Measurements from ENCODE around the gene CDKN1B. TPM values are rescaled to one million over a fixed set of nuclear protein-coding genes. Genes with fewer than 3 reads are reported as not detected.
A peak's percentile ranks its signal among the peaks of the same experiment; 100 is the strongest.

CDKN1B gene
- total RNA-seq, 3 donors from 2014 or later: 45.0 to 113 (median 100.0) TPM

DNA sequence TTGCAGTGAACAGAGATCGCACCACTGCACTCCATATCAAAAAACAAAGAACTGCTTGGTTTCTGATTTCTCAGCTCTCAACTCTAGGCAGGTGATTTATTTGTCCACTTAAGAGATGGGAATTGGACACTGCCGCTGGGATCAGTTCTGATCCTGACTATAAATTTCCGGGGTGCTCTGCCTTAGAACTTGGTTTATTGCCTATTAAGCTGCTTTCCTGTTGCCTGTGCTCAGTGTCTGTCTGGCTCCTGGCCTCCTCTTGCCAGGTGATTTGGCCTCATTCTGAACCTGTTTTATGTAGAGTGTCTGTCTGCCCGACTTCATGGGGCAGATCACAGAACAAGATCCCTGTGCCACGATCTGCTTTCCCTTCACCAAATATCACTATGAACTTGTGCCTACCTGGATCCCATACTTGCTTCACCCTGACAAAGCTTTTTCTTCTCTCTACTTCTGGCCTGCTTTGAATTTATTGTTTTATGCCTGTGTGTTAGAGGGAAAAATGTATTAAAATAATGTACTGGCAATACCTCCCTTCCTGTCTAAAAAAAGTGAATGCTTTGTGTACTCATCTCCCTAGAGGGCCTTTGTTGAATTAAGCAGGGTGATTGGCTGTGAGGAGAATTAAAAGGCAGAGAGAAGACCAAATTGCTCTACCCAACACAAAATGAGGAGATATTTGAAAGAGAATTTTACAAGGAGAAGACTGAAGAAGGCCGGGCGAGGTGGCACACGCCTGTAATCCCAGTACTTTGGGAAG, 27.6 kb downstream of the CDKN1B start:
- intact Hi-C loops (cut with DNase I; ENCODE audit: low total_unique reads): loop anchor here (5.0 kb wide), 1 partner anchor 657 kb away; no protein-coding TSS in a partner anchor
- Histone ChIP-seq H3K27me3 (no peaks in the 10 kb centered on the region), H3K36me3 (no peaks in the 10 kb centered on the region), H3K27ac (peak overlapping the region; percentile 49 to 66), H3K9me3 (no peaks in the 10 kb centered on the region), H3K4me1 (no peaks in the 10 kb centered on the region), H3K4me3 (no peak overlapping the region)
- no peak for TF ChIP-seq POLR2AphosphoS5 (IDR thresholded peaks at IDR 0.05)
- no peak for TF ChIP-seq POLR2A (IDR thresholded peaks at IDR 0.05)
- TF ChIP-seq, protein P1, sequence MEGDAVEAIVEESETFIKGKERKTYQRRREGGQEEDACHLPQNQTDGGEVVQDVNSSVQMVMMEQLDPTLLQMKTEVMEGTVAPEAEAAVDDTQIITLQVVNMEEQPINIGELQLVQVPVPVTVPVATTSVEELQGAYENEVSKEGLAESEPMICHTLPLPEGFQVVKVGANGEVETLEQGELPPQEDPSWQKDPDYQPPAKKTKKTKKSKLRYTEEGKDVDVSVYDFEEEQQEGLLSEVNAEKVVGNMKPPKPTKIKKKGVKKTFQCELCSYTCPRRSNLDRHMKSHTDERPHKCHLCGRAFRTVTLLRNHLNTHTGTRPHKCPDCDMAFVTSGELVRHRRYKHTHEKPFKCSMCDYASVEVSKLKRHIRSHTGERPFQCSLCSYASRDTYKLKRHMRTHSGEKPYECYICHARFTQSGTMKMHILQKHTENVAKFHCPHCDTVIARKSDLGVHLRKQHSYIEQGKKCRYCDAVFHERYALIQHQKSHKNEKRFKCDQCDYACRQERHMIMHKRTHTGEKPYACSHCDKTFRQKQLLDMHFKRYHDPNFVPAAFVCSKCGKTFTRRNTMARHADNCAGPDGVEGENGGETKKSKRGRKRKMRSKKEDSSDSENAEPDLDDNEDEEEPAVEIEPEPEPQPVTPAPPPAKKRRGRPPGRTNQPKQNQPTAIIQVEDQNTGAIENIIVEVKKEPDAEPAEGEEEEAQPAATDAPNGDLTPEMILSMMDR (IDR thresholded peaks at IDR 0.05): no peak
- DNase-seq (ENCODE audit: low spot score in 2 of 2): no peak

DNA sequence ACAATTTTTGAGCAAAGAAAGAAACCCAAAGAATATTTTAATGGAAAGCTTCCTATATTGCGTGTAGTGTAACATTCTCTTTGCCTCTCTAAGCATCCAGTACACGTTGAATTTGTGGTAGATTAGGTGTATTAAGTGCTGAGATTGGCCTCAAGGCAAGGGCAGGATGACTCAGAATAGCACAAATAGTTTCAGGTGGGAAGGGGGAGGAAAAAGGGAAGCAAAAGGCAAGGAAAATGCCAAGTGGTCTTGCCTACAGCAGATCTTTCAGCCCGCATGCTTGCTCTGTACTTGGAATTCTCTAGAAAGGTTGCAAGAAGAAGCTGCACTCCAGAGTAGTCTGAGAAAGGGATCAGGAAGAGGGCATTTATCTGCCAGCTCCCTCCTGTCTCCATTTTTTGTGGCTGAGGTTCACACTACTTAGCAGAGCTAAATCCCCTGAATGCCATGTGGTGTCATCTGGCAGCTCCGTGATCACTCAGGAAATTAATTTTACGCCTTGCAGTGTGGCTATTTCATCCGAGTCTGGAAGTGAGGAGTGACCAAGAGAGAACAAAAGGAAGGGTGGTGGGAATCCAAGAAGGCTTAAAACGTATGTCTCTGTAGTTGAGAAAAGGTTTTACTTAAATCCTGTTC, 28.5 kb downstream of the CDKN1B start:
- H3K27ac ChIP-seq: peak overlapping the region; percentile 49 to 62
- TF ChIP-seq, protein P1 (IDR thresholded peaks at IDR 0.05): no peak
- no peak for TF ChIP-seq POLR2A (IDR thresholded peaks at IDR 0.05)
- TF ChIP-seq POLR2AphosphoS5 (IDR thresholded peaks at IDR 0.05): no peak
- no peak for DNase-seq (ENCODE audit: low spot score in 2 of 2)
- no peaks in the 10 kb centered on the region for H3K36me3 ChIP-seq
- intact Hi-C loops (cut with DNase I; ENCODE audit: low total_unique reads): loop anchor here (5.0 kb wide), 1 partner anchor 658 kb away; no protein-coding TSS in a partner anchor
- H3K27me3 ChIP-seq: no peaks in the 10 kb centered on the region
- no peak overlapping the region for H3K4me3 ChIP-seq
- H3K4me1 ChIP-seq: no peaks in the 10 kb centered on the region
- H3K9me3 ChIP-seq: no peaks in the 10 kb centered on the region

DNA sequence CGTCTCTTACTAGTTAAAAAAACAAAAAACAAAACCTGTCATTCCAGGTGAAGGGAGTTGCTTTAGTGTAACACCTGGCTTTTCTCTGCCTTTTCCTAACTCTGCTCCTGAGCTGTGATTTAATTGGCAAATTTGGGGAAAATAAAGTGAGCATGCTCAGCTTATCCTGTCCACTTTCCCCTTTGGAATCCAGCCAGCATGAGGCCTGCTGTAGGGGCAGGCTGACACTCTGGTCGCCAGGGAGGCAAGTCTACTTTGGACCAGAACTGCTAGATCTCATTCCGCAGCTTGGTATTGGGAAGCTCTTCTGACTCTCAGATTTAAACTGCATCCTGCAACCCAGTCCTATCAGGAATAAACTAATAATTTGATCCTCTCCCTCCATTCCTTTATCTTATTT, 30.1 kb downstream of the CDKN1B start:
- Histone ChIP-seq H3K27me3 (no peaks in the 10 kb centered on the region), H3K36me3 (no peaks in the 10 kb centered on the region), H3K4me1 (no peaks in the 10 kb centered on the region), H3K27ac (no peak overlapping the region), H3K9me3 (no peaks in the 10 kb centered on the region), H3K4me3 (no peak overlapping the region)
- TF ChIP-seq, protein P1 (IDR thresholded peaks at IDR 0.05): no peak
- TF ChIP-seq POLR2AphosphoS5 (IDR thresholded peaks at IDR 0.05): no peak
- TF ChIP-seq POLR2A (IDR thresholded peaks at IDR 0.05): no peak
- intact Hi-C loops (cut with DNase I; ENCODE audit: low total_unique reads): loop anchor here (5.0 kb wide), 1 partner anchor 660 kb away; no protein-coding TSS in a partner anchor
- no peak for DNase-seq (ENCODE audit: low spot score in 2 of 2)

DNA sequence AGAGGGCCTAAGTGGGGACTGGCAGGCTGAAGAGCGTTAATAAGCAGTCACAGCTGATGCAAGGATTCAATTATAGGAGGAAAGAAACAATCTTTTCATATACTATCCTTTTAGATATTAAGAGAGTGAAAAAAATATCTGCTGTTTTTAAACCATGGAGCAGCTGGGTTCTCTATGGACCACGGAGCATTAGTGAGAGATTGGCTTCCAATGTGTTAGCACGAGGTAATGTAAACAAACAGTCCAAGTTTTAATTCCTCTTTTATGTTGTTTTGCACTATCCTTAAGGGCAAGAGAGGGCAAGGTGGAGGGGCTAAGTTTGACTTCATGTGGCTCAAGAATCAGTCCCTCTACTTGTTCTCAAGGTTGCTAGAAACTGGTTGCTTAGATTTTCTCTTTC, 30.9 kb downstream of the CDKN1B start:
- intact Hi-C loops (cut with DNase I; ENCODE audit: low total_unique reads): loop anchor here (5.0 kb wide), 1 partner anchor 661 kb away; no protein-coding TSS in a partner anchor
- Histone ChIP-seq H3K36me3 (no peaks in the 10 kb centered on the region), H3K4me3 (no peak overlapping the region), H3K27ac (no peak overlapping the region), H3K4me1 (no peaks in the 10 kb centered on the region), H3K27me3 (no peaks in the 10 kb centered on the region), H3K9me3 (no peaks in the 10 kb centered on the region)
- DNase-seq (ENCODE audit: low spot score in 2 of 2): no peak
- TF ChIP-seq POLR2AphosphoS5 (IDR thresholded peaks at IDR 0.05) (no peak), POLR2A (IDR thresholded peaks at IDR 0.05) (no peak)
- TF ChIP-seq, protein P1 (IDR thresholded peaks at IDR 0.05): no peak

DNA sequence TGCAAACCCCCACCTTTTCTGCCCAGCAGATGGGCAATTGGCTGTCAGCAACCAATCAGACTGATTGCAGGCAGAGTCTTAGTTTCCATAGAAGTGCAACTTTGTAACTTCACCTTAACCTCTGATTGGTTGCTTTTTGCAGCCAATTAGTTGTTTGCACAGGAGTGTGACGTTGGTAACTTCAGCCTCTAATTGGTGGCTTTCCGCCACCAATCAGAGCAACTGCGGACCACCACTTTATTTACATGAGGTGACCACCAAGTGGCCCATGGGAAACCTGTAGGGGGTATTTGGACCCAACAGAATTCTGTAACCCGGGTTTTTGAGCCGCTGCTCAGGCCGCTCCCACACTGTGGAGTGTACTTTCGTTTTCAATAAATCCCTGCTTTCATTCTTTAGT, 32.3 kb downstream of the CDKN1B start:
- TF ChIP-seq POLR2A (IDR thresholded peaks at IDR 0.05) (no peak), POLR2AphosphoS5 (IDR thresholded peaks at IDR 0.05) (no peak)
- TF ChIP-seq, protein P1 (IDR thresholded peaks at IDR 0.05): no peak
- Histone ChIP-seq H3K4me1 (no peaks in the 10 kb centered on the region), H3K27me3 (no peaks in the 10 kb centered on the region), H3K9me3 (no peaks in the 10 kb centered on the region), H3K36me3 (no peaks in the 10 kb centered on the region), H3K27ac (peak overlapping the region; percentile 59 to 65), H3K4me3 (peak overlapping the region; percentile 20 to 59 (median 48))
- intact Hi-C loops (cut with DNase I; ENCODE audit: low total_unique reads): loop anchor here (5.0 kb wide), 1 partner anchor 662 kb away; no protein-coding TSS in a partner anchor
- DNase-seq (ENCODE audit: low spot score in 2 of 2): no peak

Data from breast epithelium (tissue), 4 donors.